Measurements from ENCODE around the gene TMEM135.
"Not testable (repeated sequence)": the region's sequence is repeated elsewhere in the genome, so short reads cannot be mapped to it uniquely, and the experiment has no call there.

- not testable (repeated sequence) for TF ChIP-seq CTCF, POLR2A, POLR2AphosphoS5 (IDR thresholded peaks at IDR 0.05)
Measured at GRCh38 chr11:87026415-87026814, 11.3 kb upstream of the TMEM135 start.

Data from breast epithelium (tissue), 3 donors.